Caco-2 (cell line): Measurements from ENCODE around the gene ZSCAN1. TPM values are rescaled to one million over a fixed set of nuclear protein-coding genes. Genes with fewer than 3 reads are reported as not detected.

Experiments used
- BruUV-seq: library from RNA; stranded (reverse); fragments of 400-500 nt; replicated peaks from 2 replicates; lab custom pipeline; 2021; lab: Mats Ljungman, UMichigan
- CTCF ChIA-PET: fragments of 300-600 bp; sonication (Branson Sonifier 250); formaldehyde crosslinking; loops from one replicate; lab custom pipeline; 2022; ENCODE audit warnings: antibody characterized with exemption; lab: Charles Lee
- POLR2A ChIA-PET: fragments of 300-600 bp; sonication (Branson Sonifier 250); formaldehyde crosslinking; loops from one replicate; lab custom pipeline; 2022; ENCODE audit warnings: antibody characterized with exemption; lab: Charles Lee
- DNase-seq, 2 experiments: peaks; one replicate each; pipeline versions ENCODE4 v3.0.0 to v3.0.0-alpha.2; 2020 to 2022
- H3K27me3 ChIP-seq: replicated peaks from 2 replicates; pipeline ENCODE4 v1.6.0; 2011; ENCODE audit warnings: low read length; ENCODE audit not compliant: control insufficient read depth, insufficient read depth
- H3K36me3 ChIP-seq: 2 replicates; pipeline ENCODE4 v1.5.1; 2011; ENCODE audit warnings: low read length; ENCODE audit not compliant: control insufficient read depth, insufficient read depth
- H3K4me1 ChIP-seq: fragments of 250-450 bp; sonication (Bioruptor Pico); 2 replicates; pipeline ENCODE4 v1.5.1; 2020; ENCODE audit warnings: mild to moderate bottlenecking
- H3K4me3 ChIP-seq: 2 replicates; pipeline ENCODE4 v1.5.1; 2011; ENCODE audit warnings: low read depth, mild to moderate bottlenecking, control low read depth, low read length
- H3K9me3 ChIP-seq: fragments of 250-450 bp; sonication (Bioruptor Pico); 2 replicates; pipeline ENCODE4 v1.5.1; 2020; ENCODE audit warnings: mild to moderate bottlenecking, moderate library complexity
- H3K27ac Mint-ChIP-seq: one replicate; pipeline ENCODE4 v1.8.0; 2022; ENCODE audit warnings: mixed read lengths; ENCODE audit not compliant: unreplicated experiment
- H3K27me3 Mint-ChIP-seq: one replicate; pipeline ENCODE4 v1.8.0; 2022; ENCODE audit warnings: mixed read lengths; ENCODE audit not compliant: insufficient read depth, unreplicated experiment
- H3K36me3 Mint-ChIP-seq: one replicate; pipeline ENCODE4 v1.8.0; 2022; ENCODE audit warnings: mild to moderate bottlenecking, mixed read lengths; ENCODE audit not compliant: insufficient read depth, unreplicated experiment
- H3K4me1 Mint-ChIP-seq: one replicate; pipeline ENCODE4 v1.8.0; 2022; ENCODE audit warnings: low read depth, mixed read lengths; ENCODE audit not compliant: unreplicated experiment
- H3K4me3 Mint-ChIP-seq: one replicate; pipeline ENCODE4 v1.8.0; 2022; ENCODE audit warnings: mild to moderate bottlenecking, moderate library complexity, mixed read lengths; ENCODE audit not compliant: unreplicated experiment
- H3K9me3 Mint-ChIP-seq: one replicate; pipeline ENCODE4 v1.8.0; 2022; ENCODE audit warnings: mixed read lengths; ENCODE audit not compliant: unreplicated experiment
- CTCF ChIP-seq, 2 experiments: fragments of 200-600 bp in 1 of 2; IDR thresholded peaks; 1 replicate in 1 of 2; 2 replicates in 1 of 2; pipeline versions ENCODE4 v1.5.1 to v1.8.0; 2011 to 2022; ENCODE audit warnings: antibody characterized with exemption in 1 of 2, control low read depth in 1 of 2, inconsistent platforms in 1 of 2, low read depth in 1 of 2, low read length in 1 of 2, mild to moderate bottlenecking in 1 of 2, moderate library complexity in 1 of 2; ENCODE audit not compliant: insufficient read depth in 1 of 2, severe bottlenecking in 1 of 2, unreplicated experiment in 1 of 2
- intact Hi-C: fragments of 100-400 bp; cut with micrococcal nuclease; formaldehyde crosslinking; loops from one replicate; pipeline ENCODE4 v1.10.0; 2022; ENCODE audit not compliant: unreplicated experiment
- total RNA-seq: library from RNA; stranded (reverse); gene quantifications from 2 replicates; pipeline ENCODE4 v1.2.3, GENCODE V29; 2022

ZSCAN1 gene
- total RNA-seq, 1 experiment from 2014 or later = not detected

GRCh38 chr19:58096884-58097283, 63.1 kb downstream of the ZSCAN1 start:
- intact Hi-C loops = no loop called here
- no TSS peak for BruUV-seq
- no peaks in the 10 kb centered on the region for H3K36me3 ChIP-seq
- CTCF ChIA-PET = no interaction called here
- Mint-ChIP-seq H3K4me3 (no peak overlapping the region), H3K27ac (no peak overlapping the region), H3K9me3 (peaks cover 34% of the 10 kb centered on the region), H3K27me3 (no peaks in the 10 kb centered on the region), H3K4me1 (no peaks in the 10 kb centered on the region), H3K36me3 (peaks cover 13% of the 10 kb centered on the region)
- no peaks in the 10 kb centered on the region for H3K27me3 ChIP-seq
- H3K4me3 ChIP-seq = no peak overlapping the region
- peaks cover 26% of the 10 kb centered on the region for H3K9me3 ChIP-seq
- DNase-seq = no peak
- POLR2A ChIA-PET = no interaction called here
- TF ChIP-seq CTCF (IDR thresholded peaks at IDR 0.05; ENCODE audit: insufficient read depth in 1 of 2, low read depth in 1 of 2, low read length in 1 of 2, severe bottlenecking in 1 of 2, unreplicated experiment in 1 of 2) = no peak
- no peaks in the 10 kb centered on the region for H3K4me1 ChIP-seq

DNA sequence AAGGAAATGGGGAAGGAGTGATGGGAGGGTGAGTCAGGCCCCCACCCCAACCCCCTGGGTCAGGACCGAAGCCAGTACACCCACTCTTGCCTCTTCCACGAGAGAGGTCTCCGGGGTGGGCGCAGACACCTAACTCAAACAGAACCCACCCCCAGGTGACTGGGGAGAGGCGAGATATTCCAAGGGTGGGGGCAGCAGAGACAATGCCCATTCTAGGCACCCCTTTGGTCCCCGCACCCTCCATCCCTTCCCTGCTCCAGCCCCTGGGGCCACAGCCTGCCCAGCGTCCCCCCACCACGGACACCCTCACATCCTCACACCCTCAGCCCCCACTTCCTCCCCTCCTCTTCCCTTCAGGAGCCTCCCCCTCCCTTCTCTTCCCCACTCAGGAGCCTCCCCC, 63.5 kb downstream of the ZSCAN1 start:
- Mint-ChIP-seq H3K9me3 (peaks cover 34% of the 10 kb centered on the region), H3K27ac (no peak overlapping the region), H3K4me1 (no peaks in the 10 kb centered on the region), H3K27me3 (no peaks in the 10 kb centered on the region), H3K4me3 (no peak overlapping the region), H3K36me3 (peaks cover 13% of the 10 kb centered on the region)
- ChIA-PET CTCF (no interaction called here), POLR2A (no interaction called here)
- no peaks in the 10 kb centered on the region for H3K4me1 ChIP-seq
- no peak overlapping the region for H3K4me3 ChIP-seq
- H3K9me3 ChIP-seq = peaks cover 30% of the 10 kb centered on the region
- BruUV-seq = no TSS peak
- DNase-seq = no peak
- no peak for TF ChIP-seq CTCF (IDR thresholded peaks at IDR 0.05; ENCODE audit: insufficient read depth in 1 of 2, low read depth in 1 of 2, low read length in 1 of 2, severe bottlenecking in 1 of 2, unreplicated experiment in 1 of 2)
- H3K27me3 ChIP-seq = no peaks in the 10 kb centered on the region
- intact Hi-C loops = no loop called here
- no peaks in the 10 kb centered on the region for H3K36me3 ChIP-seq

GRCh38 chr19:58097781-58098681, 64.2 kb downstream of the ZSCAN1 start, which contains the start of gene ZSCAN18:
TSS of gene ZSCAN18 (minus strand) at chr19:58098231. CDS start at chr19:58090267, 7,964 bp downstream.
- BruUV-seq = no TSS peak
- Mint-ChIP-seq H3K27ac (peak within 1 kb of the TSS; percentile 84), H3K4me3 (peak within 1 kb of the TSS; percentile 52), H3K36me3 (peaks cover 13% of the 10 kb centered on the region), H3K27me3 (no peaks in the 10 kb centered on the region), H3K9me3 (peaks cover 40% of the 10 kb centered on the region), H3K4me1 (no peaks in the 10 kb centered on the region)
- intact Hi-C loops = no loop called here
- peaks cover 31% of the 10 kb centered on the region for H3K9me3 ChIP-seq
- no peaks in the 10 kb centered on the region for H3K4me1 ChIP-seq
- TF ChIP-seq CTCF (IDR thresholded peaks at IDR 0.05; ENCODE audit: insufficient read depth in 1 of 2, low read depth in 1 of 2, low read length in 1 of 2, severe bottlenecking in 1 of 2, unreplicated experiment in 1 of 2) = no peak
- peak in 1 of 2 experiments; percentile 9 for DNase-seq
- H3K27me3 ChIP-seq = no peaks in the 10 kb centered on the region
- H3K4me3 ChIP-seq = no peak within 1 kb of the TSS
- no peaks in the 10 kb centered on the region for H3K36me3 ChIP-seq
- ChIA-PET CTCF (no interaction called here), POLR2A (no interaction called here)
